ENCODE results near the gene FAM169A.

GRCh38 chr5:74762599-74762998 is 103.6 kb downstream of the FAM169A start:
- TF ChIP-seq POLR2AphosphoS5 (IDR thresholded peaks at IDR 0.05) = no peak
- TF ChIP-seq, protein P1, sequence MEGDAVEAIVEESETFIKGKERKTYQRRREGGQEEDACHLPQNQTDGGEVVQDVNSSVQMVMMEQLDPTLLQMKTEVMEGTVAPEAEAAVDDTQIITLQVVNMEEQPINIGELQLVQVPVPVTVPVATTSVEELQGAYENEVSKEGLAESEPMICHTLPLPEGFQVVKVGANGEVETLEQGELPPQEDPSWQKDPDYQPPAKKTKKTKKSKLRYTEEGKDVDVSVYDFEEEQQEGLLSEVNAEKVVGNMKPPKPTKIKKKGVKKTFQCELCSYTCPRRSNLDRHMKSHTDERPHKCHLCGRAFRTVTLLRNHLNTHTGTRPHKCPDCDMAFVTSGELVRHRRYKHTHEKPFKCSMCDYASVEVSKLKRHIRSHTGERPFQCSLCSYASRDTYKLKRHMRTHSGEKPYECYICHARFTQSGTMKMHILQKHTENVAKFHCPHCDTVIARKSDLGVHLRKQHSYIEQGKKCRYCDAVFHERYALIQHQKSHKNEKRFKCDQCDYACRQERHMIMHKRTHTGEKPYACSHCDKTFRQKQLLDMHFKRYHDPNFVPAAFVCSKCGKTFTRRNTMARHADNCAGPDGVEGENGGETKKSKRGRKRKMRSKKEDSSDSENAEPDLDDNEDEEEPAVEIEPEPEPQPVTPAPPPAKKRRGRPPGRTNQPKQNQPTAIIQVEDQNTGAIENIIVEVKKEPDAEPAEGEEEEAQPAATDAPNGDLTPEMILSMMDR (IDR thresholded peaks at IDR 0.05) = no peak
